SK-N-SH treated with all-trans-retinoic acid at 6 μM for 48 hours (cell line): Measurements from ENCODE around the gene BPGM.

Experiments
- BACH2 ChIP-seq: fragments of 250-450 bp; sonication (Bioruptor Pico); IDR thresholded peaks from 2 replicates; pipeline ENCODE4 v1.9.0; 2021; ENCODE audit warnings: mild to moderate bottlenecking, borderline replicate concordance
- ESRRG ChIP-seq: fragments of 250-450 bp; sonication (Bioruptor Pico); IDR thresholded peaks from 2 replicates; pipeline ENCODE4 v1.6.1; 2021; ENCODE audit warnings: mild to moderate bottlenecking
- PPARA ChIP-seq: fragments of 250-450 bp; sonication (Bioruptor Pico); IDR thresholded peaks from 2 replicates; pipeline ENCODE4 v1.5.0; 2020; ENCODE audit warnings: mild to moderate bottlenecking, borderline replicate concordance
- RARB ChIP-seq: fragments of 250-450 bp; sonication (Bioruptor Pico); IDR thresholded peaks from 2 replicates; pipeline ENCODE4 v1.8.0; 2021; ENCODE audit warnings: mild to moderate bottlenecking, moderate library complexity
- ZFP3 ChIP-seq: fragments of 250-450 bp; sonication (Bioruptor Pico); IDR thresholded peaks from 2 replicates; pipeline ENCODE4 v1.5.0; 2020; ENCODE audit warnings: mild to moderate bottlenecking, moderate library complexity
- ZFP30 ChIP-seq: fragments of 450-650 bp; formaldehyde crosslinking; IDR thresholded peaks from 2 replicates; pipeline ENCODE4 v1.5.0; 2022; ENCODE audit warnings: mild to moderate bottlenecking, moderate library complexity
- TF ChIP-seq, protein P1 (sequence below): fragments of 250-450 bp; sonication (Bioruptor Pico); IDR thresholded peaks from 2 replicates; pipeline ENCODE4 v1.8.0; 2021; ENCODE audit warnings: low read depth, mild to moderate bottlenecking, moderate library complexity, borderline replicate concordance
- TF ChIP-seq, protein P2 (sequence below): fragments of 250-450 bp; sonication (Bioruptor Pico); IDR thresholded peaks from 2 replicates; pipeline ENCODE4 v1.5.1; 2020; ENCODE audit warnings: low read depth, mild to moderate bottlenecking, moderate library complexity
- TF ChIP-seq, protein P3 (sequence below): fragments of 250-450 bp; sonication (Bioruptor Pico); IDR thresholded peaks from 2 replicates; pipeline ENCODE4 v1.8.0; 2020; ENCODE audit warnings: mild to moderate bottlenecking, moderate library complexity, borderline replicate concordance

DNA sequence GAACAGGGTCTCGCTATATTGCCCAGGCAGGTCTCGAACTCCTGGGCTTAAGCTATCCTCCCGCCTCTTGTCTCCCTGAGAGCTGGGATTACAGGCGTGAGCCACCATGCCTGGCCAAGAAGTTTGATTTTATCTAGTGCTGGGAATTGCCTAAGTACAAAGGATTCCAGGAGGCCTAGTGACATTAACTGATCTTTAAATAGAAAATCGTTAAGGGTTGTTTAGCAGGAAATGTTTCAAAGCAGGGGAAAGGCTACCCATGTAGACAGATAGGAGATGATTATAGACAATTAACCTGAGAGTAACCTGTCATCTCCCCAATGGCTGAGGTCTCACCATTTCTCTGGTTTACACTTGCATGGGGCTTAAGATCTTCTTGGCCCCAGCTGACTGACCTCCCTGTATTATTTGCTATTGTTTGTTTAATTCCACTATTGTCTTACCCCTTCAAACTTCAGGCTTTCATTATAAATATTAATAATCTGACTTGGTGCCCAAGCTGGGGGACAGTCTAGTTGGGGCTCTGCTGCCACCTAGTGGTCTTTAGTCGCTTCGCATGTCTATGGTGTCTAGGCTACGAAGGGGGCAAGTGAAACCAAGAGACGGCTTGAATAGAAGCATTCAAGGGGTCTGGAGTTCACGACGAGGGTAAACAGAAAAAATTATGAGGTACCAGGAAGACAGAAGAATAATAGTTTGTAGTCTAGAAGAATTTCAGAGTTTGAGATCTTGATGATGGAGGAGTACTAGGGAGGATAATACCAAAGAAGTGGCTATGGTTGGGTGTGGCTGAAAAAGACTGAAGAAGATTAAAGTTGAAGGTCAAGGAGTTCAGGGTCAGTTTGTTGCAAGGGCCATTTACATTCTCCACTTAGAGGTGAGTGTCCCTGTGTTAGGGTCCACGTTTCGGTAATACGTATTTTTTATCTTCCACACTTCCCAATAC is 40.4 kb upstream of the BPGM start:
- no peak for TF ChIP-seq ESRRG
- TF ChIP-seq, protein P1, sequence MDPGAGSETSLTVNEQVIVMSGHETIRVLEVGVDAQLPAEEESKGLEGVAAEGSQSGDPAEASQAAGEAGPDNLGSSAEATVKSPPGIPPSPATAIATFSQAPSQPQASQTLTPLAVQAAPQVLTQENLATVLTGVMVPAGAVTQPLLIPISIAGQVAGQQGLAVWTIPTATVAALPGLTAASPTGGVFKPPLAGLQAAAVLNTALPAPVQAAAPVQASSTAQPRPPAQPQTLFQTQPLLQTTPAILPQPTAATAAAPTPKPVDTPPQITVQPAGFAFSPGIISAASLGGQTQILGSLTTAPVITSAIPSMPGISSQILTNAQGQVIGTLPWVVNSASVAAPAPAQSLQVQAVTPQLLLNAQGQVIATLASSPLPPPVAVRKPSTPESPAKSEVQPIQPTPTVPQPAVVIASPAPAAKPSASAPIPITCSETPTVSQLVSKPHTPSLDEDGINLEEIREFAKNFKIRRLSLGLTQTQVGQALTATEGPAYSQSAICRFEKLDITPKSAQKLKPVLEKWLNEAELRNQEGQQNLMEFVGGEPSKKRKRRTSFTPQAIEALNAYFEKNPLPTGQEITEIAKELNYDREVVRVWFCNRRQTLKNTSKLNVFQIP = no peak
- TF ChIP-seq, protein P2, sequence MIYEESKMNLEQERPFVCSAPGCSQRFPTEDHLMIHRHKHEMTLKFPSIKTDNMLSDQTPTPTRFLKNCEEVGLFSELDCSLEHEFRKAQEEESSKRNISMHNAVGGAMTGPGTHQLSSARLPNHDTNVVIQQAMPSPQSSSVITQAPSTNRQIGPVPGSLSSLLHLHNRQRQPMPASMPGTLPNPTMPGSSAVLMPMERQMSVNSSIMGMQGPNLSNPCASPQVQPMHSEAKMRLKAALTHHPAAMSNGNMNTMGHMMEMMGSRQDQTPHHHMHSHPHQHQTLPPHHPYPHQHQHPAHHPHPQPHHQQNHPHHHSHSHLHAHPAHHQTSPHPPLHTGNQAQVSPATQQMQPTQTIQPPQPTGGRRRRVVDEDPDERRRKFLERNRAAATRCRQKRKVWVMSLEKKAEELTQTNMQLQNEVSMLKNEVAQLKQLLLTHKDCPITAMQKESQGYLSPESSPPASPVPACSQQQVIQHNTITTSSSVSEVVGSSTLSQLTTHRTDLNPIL (CRISPR knock-in tag) = no peak
- TF ChIP-seq ZFP30 (CRISPR knock-in tag) = no peak
- TF ChIP-seq PPARA = no peak
- TF ChIP-seq ZFP3 (CRISPR knock-in tag) = no peak
- no peak for TF ChIP-seq RARB (CRISPR knock-in tag)
- no peak for TF ChIP-seq BACH2 (CRISPR knock-in tag)
- TF ChIP-seq, protein P3, sequence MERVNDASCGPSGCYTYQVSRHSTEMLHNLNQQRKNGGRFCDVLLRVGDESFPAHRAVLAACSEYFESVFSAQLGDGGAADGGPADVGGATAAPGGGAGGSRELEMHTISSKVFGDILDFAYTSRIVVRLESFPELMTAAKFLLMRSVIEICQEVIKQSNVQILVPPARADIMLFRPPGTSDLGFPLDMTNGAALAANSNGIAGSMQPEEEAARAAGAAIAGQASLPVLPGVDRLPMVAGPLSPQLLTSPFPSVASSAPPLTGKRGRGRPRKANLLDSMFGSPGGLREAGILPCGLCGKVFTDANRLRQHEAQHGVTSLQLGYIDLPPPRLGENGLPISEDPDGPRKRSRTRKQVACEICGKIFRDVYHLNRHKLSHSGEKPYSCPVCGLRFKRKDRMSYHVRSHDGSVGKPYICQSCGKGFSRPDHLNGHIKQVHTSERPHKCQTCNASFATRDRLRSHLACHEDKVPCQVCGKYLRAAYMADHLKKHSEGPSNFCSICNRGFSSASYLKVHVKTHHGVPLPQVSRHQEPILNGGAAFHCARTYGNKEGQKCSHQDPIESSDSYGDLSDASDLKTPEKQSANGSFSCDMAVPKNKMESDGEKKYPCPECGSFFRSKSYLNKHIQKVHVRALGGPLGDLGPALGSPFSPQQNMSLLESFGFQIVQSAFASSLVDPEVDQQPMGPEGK (CRISPR knock-in tag) = no peak
